ENCODE measurements around the gene CFAP91. TPM values are rescaled to one million over a fixed set of nuclear protein-coding genes. Genes with fewer than 3 reads are reported as not detected.

The CFAP91 gene
- total RNA-seq, 1 experiment from 2014 or later = not detected

DNA sequence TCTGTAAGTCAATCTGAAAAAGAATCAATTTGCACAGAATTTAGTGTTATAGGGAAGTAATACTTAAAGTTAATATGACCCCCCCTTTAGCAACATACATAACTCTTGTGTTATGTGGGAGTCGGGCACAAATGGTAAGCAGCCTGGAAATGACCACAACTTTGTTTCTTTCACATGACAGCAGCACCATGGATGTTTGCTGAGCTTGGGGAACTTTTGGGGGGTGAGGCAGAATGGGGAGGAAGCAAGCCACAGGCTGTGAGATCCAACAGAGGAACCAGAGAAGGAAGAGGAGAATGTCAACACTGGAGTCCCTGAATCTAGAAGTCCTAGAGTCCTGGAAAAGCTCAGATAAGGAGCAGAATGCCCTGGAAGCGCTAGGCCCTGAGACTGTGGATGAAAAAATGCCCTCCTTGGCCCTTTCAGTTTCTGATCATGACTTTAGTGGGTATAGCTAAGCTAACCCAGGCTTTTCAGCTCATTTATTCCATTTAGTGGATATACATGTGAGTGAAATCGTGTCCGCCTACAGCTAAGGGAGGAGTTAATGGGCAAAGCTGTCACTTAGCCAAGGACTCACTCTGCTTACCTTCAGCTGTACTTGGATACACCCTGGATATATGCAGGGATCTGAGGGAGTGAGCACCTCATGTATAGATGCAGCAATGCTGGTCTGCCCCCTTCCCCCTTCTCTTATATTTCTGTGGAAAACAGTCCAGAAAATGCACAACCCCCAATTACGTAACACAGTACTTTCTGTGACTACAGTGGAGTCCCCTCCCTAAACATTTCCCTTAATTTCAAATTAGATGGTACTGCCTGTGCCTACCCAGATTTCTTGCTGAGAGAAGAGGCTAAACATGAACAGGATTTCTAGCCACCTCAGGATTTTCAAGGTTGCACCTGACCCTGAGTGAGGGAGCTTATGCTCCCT, 39.1 kb downstream of the CFAP91 start:
- H3K9me3 Mint-ChIP-seq (ENCODE audit: unreplicated experiment) = no peaks in the 10 kb centered on the region
- CTCF ChIA-PET = interaction anchor here (0.7 kb wide), 1 partner anchor 20 kb away, joined by 4 read pairs; no protein-coding TSS in a partner anchor
- no peak overlapping the region for H3K4me3 Mint-ChIP-seq (ENCODE audit: unreplicated experiment)
- H3K27me3 Mint-ChIP-seq (ENCODE audit: insufficient read depth, unreplicated experiment) = peaks cover 34% of the 10 kb centered on the region
- no peak for DNase-seq (ENCODE audit: unreplicated experiment)
- POLR2A ChIA-PET = no interaction called here
- intact Hi-C loops (cut with micrococcal nuclease) = no loop called here
- TF ChIP-seq, protein P1, sequence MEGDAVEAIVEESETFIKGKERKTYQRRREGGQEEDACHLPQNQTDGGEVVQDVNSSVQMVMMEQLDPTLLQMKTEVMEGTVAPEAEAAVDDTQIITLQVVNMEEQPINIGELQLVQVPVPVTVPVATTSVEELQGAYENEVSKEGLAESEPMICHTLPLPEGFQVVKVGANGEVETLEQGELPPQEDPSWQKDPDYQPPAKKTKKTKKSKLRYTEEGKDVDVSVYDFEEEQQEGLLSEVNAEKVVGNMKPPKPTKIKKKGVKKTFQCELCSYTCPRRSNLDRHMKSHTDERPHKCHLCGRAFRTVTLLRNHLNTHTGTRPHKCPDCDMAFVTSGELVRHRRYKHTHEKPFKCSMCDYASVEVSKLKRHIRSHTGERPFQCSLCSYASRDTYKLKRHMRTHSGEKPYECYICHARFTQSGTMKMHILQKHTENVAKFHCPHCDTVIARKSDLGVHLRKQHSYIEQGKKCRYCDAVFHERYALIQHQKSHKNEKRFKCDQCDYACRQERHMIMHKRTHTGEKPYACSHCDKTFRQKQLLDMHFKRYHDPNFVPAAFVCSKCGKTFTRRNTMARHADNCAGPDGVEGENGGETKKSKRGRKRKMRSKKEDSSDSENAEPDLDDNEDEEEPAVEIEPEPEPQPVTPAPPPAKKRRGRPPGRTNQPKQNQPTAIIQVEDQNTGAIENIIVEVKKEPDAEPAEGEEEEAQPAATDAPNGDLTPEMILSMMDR (IDR thresholded peaks at IDR 0.05; ENCODE audit: unreplicated experiment) = no peak
- H3K27ac Mint-ChIP-seq (ENCODE audit: low read depth, unreplicated experiment) = no peak overlapping the region
- BruUV-seq (replicated peaks) = no TSS peak
- no peaks in the 10 kb centered on the region for H3K4me1 Mint-ChIP-seq (ENCODE audit: insufficient read depth, unreplicated experiment)
- H3K36me3 Mint-ChIP-seq (ENCODE audit: insufficient read depth, unreplicated experiment) = no peaks in the 10 kb centered on the region

DNA sequence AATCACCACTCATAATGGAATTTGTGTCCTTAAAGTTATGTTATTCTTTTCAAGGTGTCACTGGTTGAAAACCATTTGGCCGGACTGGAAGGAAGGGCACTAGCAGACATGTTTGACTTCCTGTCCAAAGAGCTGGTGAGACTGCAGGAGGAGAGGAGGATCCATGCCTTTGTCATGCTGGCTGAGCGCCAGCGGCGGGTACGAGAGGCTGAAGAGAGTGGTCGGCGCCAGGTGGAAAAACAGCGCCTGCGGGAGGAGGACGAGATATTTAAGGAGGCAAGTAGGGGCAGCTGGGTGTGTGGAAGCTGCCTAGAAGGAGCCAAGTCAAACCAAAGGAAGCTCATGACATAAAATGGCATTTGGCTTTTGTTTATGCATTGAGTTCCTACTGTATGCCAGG, 41.1 kb downstream of the CFAP91 start:
- no TSS peak for BruUV-seq (replicated peaks)
- TF ChIP-seq, protein P1 (IDR thresholded peaks at IDR 0.05; ENCODE audit: unreplicated experiment) = no peak
- H3K4me3 Mint-ChIP-seq (ENCODE audit: unreplicated experiment) = no peak overlapping the region
- H3K36me3 Mint-ChIP-seq (ENCODE audit: insufficient read depth, unreplicated experiment) = no peaks in the 10 kb centered on the region
- H3K27me3 Mint-ChIP-seq (ENCODE audit: insufficient read depth, unreplicated experiment) = peaks cover 50% of the 10 kb centered on the region
- ChIA-PET CTCF (interaction anchor here (0.8 kb wide), 1 partner anchor 53 kb away, joined by 4 read pairs; no protein-coding TSS in a partner anchor), POLR2A (interaction anchor here (0.6 kb wide), 1 partner anchor 388 kb away, joined by 3 read pairs; no protein-coding TSS in a partner anchor)
- intact Hi-C loops (cut with micrococcal nuclease) = no loop called here
- H3K4me1 Mint-ChIP-seq (ENCODE audit: insufficient read depth, unreplicated experiment) = no peaks in the 10 kb centered on the region
- no peak for DNase-seq (ENCODE audit: unreplicated experiment)
- no peak overlapping the region for H3K27ac Mint-ChIP-seq (ENCODE audit: low read depth, unreplicated experiment)
- no peaks in the 10 kb centered on the region for H3K9me3 Mint-ChIP-seq (ENCODE audit: unreplicated experiment)

DNA sequence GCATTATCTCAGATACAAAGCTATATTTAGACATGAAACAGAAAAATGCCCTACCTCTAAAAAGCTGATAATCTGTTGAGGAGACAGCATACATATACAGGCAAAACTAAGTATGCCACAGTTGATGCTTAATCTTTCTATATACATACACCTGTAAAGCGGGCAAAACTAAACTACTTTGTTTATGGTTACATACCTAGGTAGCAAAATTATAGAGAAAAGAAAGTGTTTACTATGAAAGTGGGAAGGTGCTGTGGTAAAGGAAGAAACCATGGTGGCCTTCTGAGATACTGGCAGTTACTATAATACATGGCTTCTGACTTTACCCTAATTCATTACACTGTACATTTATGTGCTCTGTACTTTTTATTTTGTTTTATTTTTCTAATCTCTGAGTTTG, 43.1 kb downstream of the CFAP91 start:
- Mint-ChIP-seq H3K9me3 (ENCODE audit: unreplicated experiment) (no peaks in the 10 kb centered on the region), H3K27me3 (ENCODE audit: insufficient read depth, unreplicated experiment) (peaks cover 48% of the 10 kb centered on the region), H3K4me1 (ENCODE audit: insufficient read depth, unreplicated experiment) (no peaks in the 10 kb centered on the region), H3K4me3 (ENCODE audit: unreplicated experiment) (no peak overlapping the region), H3K27ac (ENCODE audit: low read depth, unreplicated experiment) (no peak overlapping the region), H3K36me3 (ENCODE audit: insufficient read depth, unreplicated experiment) (no peaks in the 10 kb centered on the region)
- TF ChIP-seq, protein P1 (IDR thresholded peaks at IDR 0.05; ENCODE audit: unreplicated experiment) = no peak
- ChIA-PET POLR2A (no interaction called here), CTCF (interaction anchor here (1.0 kb wide), 1 partner anchor 20 kb away, joined by 3 read pairs; no protein-coding TSS in a partner anchor)
- intact Hi-C loops (cut with micrococcal nuclease) = no loop called here
- no TSS peak for BruUV-seq (replicated peaks)
- DNase-seq (ENCODE audit: unreplicated experiment) = no peak

DNA sequence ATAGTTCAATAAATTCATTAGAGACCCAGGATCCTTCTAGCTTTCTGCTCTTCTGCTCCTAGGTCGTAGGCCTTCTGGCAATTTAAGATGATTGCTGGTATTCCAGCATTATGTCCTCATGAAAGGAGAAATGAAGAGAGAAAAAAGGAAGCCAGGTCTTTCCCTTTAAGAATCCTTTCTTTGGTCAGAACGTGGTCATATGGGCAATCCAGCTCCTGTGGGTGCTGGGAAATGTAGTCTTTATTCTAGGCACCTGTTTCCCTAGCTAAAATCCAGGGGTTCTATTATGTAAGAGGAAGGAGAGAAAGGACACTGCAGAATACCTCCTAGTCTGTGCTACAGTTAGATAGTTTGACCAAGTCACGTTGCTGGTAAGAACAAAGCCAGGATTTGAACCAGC, 43.6 kb downstream of the CFAP91 start:
- intact Hi-C loops (cut with micrococcal nuclease) = no loop called here
- Mint-ChIP-seq H3K27ac (ENCODE audit: low read depth, unreplicated experiment) (no peak overlapping the region), H3K4me3 (ENCODE audit: unreplicated experiment) (no peak overlapping the region), H3K36me3 (ENCODE audit: insufficient read depth, unreplicated experiment) (no peaks in the 10 kb centered on the region), H3K27me3 (ENCODE audit: insufficient read depth, unreplicated experiment) (peaks cover 53% of the 10 kb centered on the region), H3K4me1 (ENCODE audit: insufficient read depth, unreplicated experiment) (no peaks in the 10 kb centered on the region), H3K9me3 (ENCODE audit: unreplicated experiment) (no peaks in the 10 kb centered on the region)
- BruUV-seq (replicated peaks) = no TSS peak
- CTCF ChIA-PET = no interaction called here
- POLR2A ChIA-PET = no interaction called here
- DNase-seq (ENCODE audit: unreplicated experiment) = no peak
- TF ChIP-seq, protein P1 (IDR thresholded peaks at IDR 0.05; ENCODE audit: unreplicated experiment) = no peak
